ENCODE measurements around the gene DNAH5. TPM values are rescaled to one million over a fixed set of nuclear protein-coding genes. Genes with fewer than 3 reads are reported as not detected.

DNAH5 gene
- total RNA-seq, 4 donors from 2014 or later, result 0.17 to 1.2 (median 0.63) TPM

GRCh38 chr5:13664377-13664776 lies 280.1 kb downstream of the DNAH5 start:
- DNase-seq (ENCODE audit: extremely low spot score), result no peak
- no peaks in the 10 kb centered on the region for H3K4me1 ChIP-seq
- WGBS, result 57% methylated on average over 3 of the region's 3 CpGs
- no peak for TF ChIP-seq POLR2A (IDR thresholded peaks at IDR 0.05; ENCODE audit: low read depth)
- TF ChIP-seq CTCF (IDR thresholded peaks at IDR 0.05), result no peak
- TF ChIP-seq POLR2AphosphoS5 (IDR thresholded peaks at IDR 0.05), result no peak
- no peak for TF ChIP-seq EP300 (IDR thresholded peaks at IDR 0.05)
- H3K27ac ChIP-seq (replicated peaks in 1 of 4), result no peak overlapping the region
- intact Hi-C loops (cut with DNase I), result no loop called here
- no peaks in the 10 kb centered on the region for H3K9me3 ChIP-seq
- no peaks in the 10 kb centered on the region for H3K36me3 ChIP-seq
- H3K27me3 ChIP-seq, result no peaks in the 10 kb centered on the region
- no peak overlapping the region for H3K4me3 ChIP-seq

GRCh38 chr5:13662626-13663025 lies 281.9 kb downstream of the DNAH5 start:
- intact Hi-C loops (cut with DNase I), result no loop called here

GRCh38 chr5:13661272-13661671 lies 283.2 kb downstream of the DNAH5 start:
- H3K27ac ChIP-seq (replicated peaks in 1 of 4), result no peak overlapping the region
- no peaks in the 10 kb centered on the region for H3K9me3 ChIP-seq
- H3K36me3 ChIP-seq, result no peaks in the 10 kb centered on the region
- no peaks in the 10 kb centered on the region for H3K27me3 ChIP-seq
- 40% methylated on average over 1 of the region's 1 CpG for WGBS
- TF ChIP-seq POLR2A (IDR thresholded peaks at IDR 0.05; ENCODE audit: low read depth) (no peak), POLR2AphosphoS5 (IDR thresholded peaks at IDR 0.05) (no peak), EP300 (IDR thresholded peaks at IDR 0.05) (no peak), CTCF (IDR thresholded peaks at IDR 0.05) (no peak)
- intact Hi-C loops (cut with DNase I), result no loop called here
- DNase-seq (ENCODE audit: extremely low spot score), result no peak
- H3K4me1 ChIP-seq, result no peaks in the 10 kb centered on the region
- no peak overlapping the region for H3K4me3 ChIP-seq

More at GRCh38 chr5:13662626-13663025, 281.9 kb downstream of the DNAH5 start:
- TF ChIP-seq EP300 (IDR thresholded peaks at IDR 0.05) (no peak), POLR2AphosphoS5 (IDR thresholded peaks at IDR 0.05) (no peak), CTCF (IDR thresholded peaks at IDR 0.05) (no peak), POLR2A (IDR thresholded peaks at IDR 0.05; ENCODE audit: low read depth) (no peak)
- Histone ChIP-seq H3K27ac (replicated peaks in 1 of 4) (no peak overlapping the region), H3K4me3 (no peak overlapping the region), H3K4me1 (no peaks in the 10 kb centered on the region), H3K27me3 (no peaks in the 10 kb centered on the region), H3K36me3 (no peaks in the 10 kb centered on the region), H3K9me3 (no peaks in the 10 kb centered on the region)
- no peak for DNase-seq (ENCODE audit: extremely low spot score)

- Histone ChIP-seq H3K27me3 (no peaks in the 10 kb centered on the region), H3K27ac (replicated peaks in 1 of 4) (no peak overlapping the region), H3K36me3 (no peaks in the 10 kb centered on the region), H3K4me1 (no peaks in the 10 kb centered on the region), H3K4me3 (no peak overlapping the region), H3K9me3 (no peaks in the 10 kb centered on the region)
- TF ChIP-seq POLR2A (IDR thresholded peaks at IDR 0.05; ENCODE audit: low read depth) (no peak), CTCF (IDR thresholded peaks at IDR 0.05) (no peak), EP300 (IDR thresholded peaks at IDR 0.05) (no peak), POLR2AphosphoS5 (IDR thresholded peaks at IDR 0.05) (no peak)
- intact Hi-C loops (cut with DNase I), result no loop called here
- no peak for DNase-seq (ENCODE audit: extremely low spot score)
- WGBS, result 43% methylated on average over 3 of the region's 3 CpGs
Measured at GRCh38 chr5:13660072-13660471, 284.4 kb downstream of the DNAH5 start.

GRCh38 chr5:13659391-13659790 lies 285.1 kb downstream of the DNAH5 start:
- H3K9me3 ChIP-seq, result no peaks in the 10 kb centered on the region
- DNase-seq (ENCODE audit: extremely low spot score), result no peak
- intact Hi-C loops (cut with DNase I), result no loop called here
- H3K4me3 ChIP-seq, result no peak overlapping the region
- WGBS, result 60% methylated on average over 3 of the region's 3 CpGs
- H3K27me3 ChIP-seq, result no peaks in the 10 kb centered on the region
- no peak overlapping the region for H3K27ac ChIP-seq (replicated peaks in 1 of 4)
- no peaks in the 10 kb centered on the region for H3K4me1 ChIP-seq
- no peak for TF ChIP-seq CTCF (IDR thresholded peaks at IDR 0.05)
- no peak for TF ChIP-seq POLR2AphosphoS5 (IDR thresholded peaks at IDR 0.05)
- no peak for TF ChIP-seq EP300 (IDR thresholded peaks at IDR 0.05)
- no peak for TF ChIP-seq POLR2A (IDR thresholded peaks at IDR 0.05; ENCODE audit: low read depth)
- no peaks in the 10 kb centered on the region for H3K36me3 ChIP-seq

Data from esophagus muscularis mucosa (tissue), 4 donors.